Measurements from ENCODE around the gene AUTS2. TPM values are rescaled to one million over a fixed set of nuclear protein-coding genes. Genes with fewer than 3 reads are reported as not detected.

The AUTS2 gene
- total RNA-seq, 1 donor from 2014 or later, result 56.0 TPM

GRCh38 chr7:70457482-70457881 lies 859.2 kb downstream of the AUTS2 start:
- intact Hi-C loops (cut with DNase I), result no loop called here
- Histone ChIP-seq H3K27ac (no peak overlapping the region), H3K4me3 (no peak overlapping the region), H3K4me1 (peaks cover 8% of the 10 kb centered on the region), H3K36me3 (no peaks in the 10 kb centered on the region), H3K9me3 (no peaks in the 10 kb centered on the region), H3K27me3 (no peaks in the 10 kb centered on the region)
- DNase-seq, result no peak
- no peak for TF ChIP-seq CTCF (IDR thresholded peaks at IDR 0.05)
- ATAC-seq, result no peak

- intact Hi-C loops (cut with DNase I), result no loop called here
- ATAC-seq, result peak; percentile 21
- no peak for DNase-seq
- Histone ChIP-seq H3K9me3 (no peaks in the 10 kb centered on the region), H3K27me3 (no peaks in the 10 kb centered on the region), H3K27ac (no peak overlapping the region), H3K4me3 (no peak overlapping the region), H3K4me1 (peaks cover 8% of the 10 kb centered on the region), H3K36me3 (no peaks in the 10 kb centered on the region)
- TF ChIP-seq CTCF (IDR thresholded peaks at IDR 0.05), result no peak
Observed at GRCh38 chr7:70457883-70458680, 859.8 kb downstream of the AUTS2 start.

GRCh38 chr7:70458745-70459144 lies 860.5 kb downstream of the AUTS2 start:
- no peaks in the 10 kb centered on the region for H3K36me3 ChIP-seq
- DNase-seq (no peak), ATAC-seq (no peak)
- no peak for TF ChIP-seq CTCF (IDR thresholded peaks at IDR 0.05)
- H3K4me3 ChIP-seq, result no peak overlapping the region
- no peaks in the 10 kb centered on the region for H3K9me3 ChIP-seq
- H3K27me3 ChIP-seq, result no peaks in the 10 kb centered on the region
- peaks cover 8% of the 10 kb centered on the region for H3K4me1 ChIP-seq
- intact Hi-C loops (cut with DNase I), result no loop called here
- H3K27ac ChIP-seq, result no peak overlapping the region

GRCh38 chr7:70459546-70459945 lies 861.3 kb downstream of the AUTS2 start:
- H3K9me3 ChIP-seq, result no peaks in the 10 kb centered on the region
- no peak for DNase-seq
- no peaks in the 10 kb centered on the region for H3K36me3 ChIP-seq
- ATAC-seq, result no peak
- no peak overlapping the region for H3K4me3 ChIP-seq
- H3K27ac ChIP-seq, result no peak overlapping the region
- intact Hi-C loops (cut with DNase I), result no loop called here
- no peaks in the 10 kb centered on the region for H3K27me3 ChIP-seq
- TF ChIP-seq CTCF (IDR thresholded peaks at IDR 0.05), result no peak
- H3K4me1 ChIP-seq, result peaks cover 8% of the 10 kb centered on the region

- H3K4me1 ChIP-seq, result peaks cover 8% of the 10 kb centered on the region
- no peak for TF ChIP-seq CTCF (IDR thresholded peaks at IDR 0.05)
Observed at GRCh38 chr7:70460071-70460470, 861.8 kb downstream of the AUTS2 start.

More at GRCh38 chr7:70460071-70460470, 861.8 kb downstream of the AUTS2 start:
- intact Hi-C loops (cut with DNase I), result no loop called here
- Histone ChIP-seq H3K27ac (no peak overlapping the region), H3K9me3 (no peaks in the 10 kb centered on the region), H3K27me3 (no peaks in the 10 kb centered on the region), H3K36me3 (no peaks in the 10 kb centered on the region), H3K4me3 (no peak overlapping the region)
- ATAC-seq, result no peak
- DNase-seq, result no peak
